B cell (primary cell): ENCODE data around the gene MGAT4B. TPM values are rescaled to one million over a fixed set of nuclear protein-coding genes. Genes with fewer than 3 reads are reported as not detected.

Source experiments
- ATAC-seq: fragments of 200-7000 bp; cut with Tn5 transposase; one replicate; pipeline ENCODE4 v1.10.0; 2021; ENCODE audit warnings: low read depth, mild to moderate bottlenecking, moderate number of reproducible peaks, moderate library complexity
- CTCF ChIA-PET: fragments of 350-600 bp; sonication (Branson Sonifier 250); formaldehyde crosslinking; loops from one replicate; lab custom pipeline; 2021; ENCODE audit warnings: antibody characterized with exemption, inconsistent platforms; lab: Charles Lee
- POLR2A ChIA-PET: fragments of 350-600 bp; sonication (Branson Sonifier 250); formaldehyde crosslinking; loops from one replicate; lab custom pipeline; 2021; ENCODE audit warnings: antibody characterized with exemption; lab: Charles Lee
- DNase-seq: peaks from one replicate; pipeline ENCODE4 v3.0.0; 2013
- H2AFZ ChIP-seq: 2 replicates; pipeline ENCODE4 v1.6.1; 2012; ENCODE audit warnings: mild to moderate bottlenecking, low read depth, low read length; ENCODE audit not compliant: insufficient read depth, poor library complexity, severe bottlenecking
- H3K27ac ChIP-seq, 2 donors: 1 replicate in 1 of 2; 2 replicates in 1 of 2; pipeline ENCODE4 v1.5.1; 2012 to 2013; ENCODE audit warnings: low read length in 2 of 2, mild to moderate bottlenecking in 2 of 2, moderate library complexity in 1 of 2
- H3K27me3 ChIP-seq, 4 experiments: fragments of 200-600 bp in 1 of 4; sonication (generic) in 1 of 4; replicated peaks in 1 of 4; 1 replicate in 2 of 4; 2 replicates in 2 of 4; pipeline versions ENCODE4 v1.6.1 to v1.7.0; 2013 to 2016; ENCODE audit warnings: low read length in 3 of 4, mild to moderate bottlenecking in 2 of 4, mixed read lengths in 1 of 4, moderate library complexity in 1 of 4; ENCODE audit not compliant: insufficient read depth in 4 of 4, control insufficient read depth in 3 of 4; ENCODE audit errors: control extremely low read depth in 1 of 4
- H3K36me3 ChIP-seq, 2 experiments: replicated peaks in 1 of 2; 1 replicate in 1 of 2; 2 replicates in 1 of 2; pipeline versions ENCODE4 v1.6.1 to v1.7.1; 2013; ENCODE audit warnings: low read length in 1 of 2; ENCODE audit not compliant: insufficient read depth in 2 of 2, control insufficient read depth in 1 of 2; ENCODE audit errors: control extremely low read depth in 1 of 2, extremely low read depth in 1 of 2
- H3K4me1 ChIP-seq, 2 donors: fragments of 200-600 bp in 1 of 2; sonication (generic) in 1 of 2; 1 replicate in 1 of 2; 2 replicates in 1 of 2; pipeline versions ENCODE4 v1.5.1 to v1.6.1; 2013 to 2017; ENCODE audit warnings: low read length in 2 of 2; ENCODE audit not compliant: control insufficient read depth in 2 of 2, insufficient read depth in 2 of 2
- H3K4me2 ChIP-seq: replicated peaks from 2 replicates; pipeline ENCODE3; 2012; ENCODE audit warnings: mild to moderate bottlenecking, low read depth, low read length; ENCODE audit not compliant: poor library complexity, severe bottlenecking
- H3K4me3 ChIP-seq, 5 experiments: fragments of 200-600 bp in 1 of 5; sonication (generic) in 1 of 5; 1 replicate in 3 of 5; 2 replicates in 2 of 5; pipeline versions ENCODE4 v1.5.1 to v1.7.0; 2011 to 2016; ENCODE audit warnings: low read length in 4 of 5, mild to moderate bottlenecking in 4 of 5, low read depth in 2 of 5, control low read depth in 1 of 5, moderate library complexity in 1 of 5; ENCODE audit not compliant: insufficient read depth in 1 of 5; ENCODE audit errors: control extremely low read depth in 1 of 5, extremely low read depth in 1 of 5
- H3K79me2 ChIP-seq: fragments of 200-600 bp; sonication (generic); one replicate; pipeline ENCODE4 v1.6.0; 2016; ENCODE audit warnings: low read length; ENCODE audit not compliant: control insufficient read depth, insufficient read depth
- H3K9ac ChIP-seq: fragments of 200-600 bp; sonication (generic); 2 replicates; pipeline ENCODE4 v1.6.1; 2017; ENCODE audit warnings: mild to moderate bottlenecking, low read length, moderate library complexity
- H3K9me3 ChIP-seq, 3 donors: one replicate each; pipeline versions ENCODE4 v1.6.1 to v1.7.1; 2013; ENCODE audit warnings: low read length in 2 of 3; ENCODE audit not compliant: control insufficient read depth in 2 of 3, insufficient read depth in 1 of 3; ENCODE audit errors: control extremely low read depth in 1 of 3
- H4K20me1 ChIP-seq: 2 replicates; pipeline ENCODE4 v1.6.0; 2012; ENCODE audit warnings: mild to moderate bottlenecking, low read length; ENCODE audit not compliant: insufficient read depth, control insufficient read depth, poor library complexity, severe bottlenecking
- H3K27ac Mint-ChIP-seq: one replicate; pipeline ENCODE4 v1.8.0; 2021; ENCODE audit warnings: mixed read lengths
- H3K27me3 Mint-ChIP-seq: one replicate; pipeline ENCODE4 v1.8.0; 2021; ENCODE audit warnings: mixed read lengths
- H3K4me1 Mint-ChIP-seq: one replicate; pipeline ENCODE4 v1.8.0; 2021; ENCODE audit warnings: mixed read lengths
- H3K4me3 Mint-ChIP-seq: one replicate; pipeline ENCODE4 v1.8.0; 2021; ENCODE audit warnings: mixed read lengths
- H3K9me3 Mint-ChIP-seq: one replicate; pipeline ENCODE4 v1.8.0; 2022; ENCODE audit warnings: mixed read lengths; ENCODE audit not compliant: insufficient read depth
- EZH2 ChIP-seq: IDR thresholded peaks from 2 replicates; pipeline ENCODE4 v1.6.1; 2012; ENCODE audit warnings: borderline replicate concordance, low read depth, mild to moderate bottlenecking, moderate library complexity, low read length; ENCODE audit not compliant: insufficient read depth, poor library complexity, severe bottlenecking
- WGBS: methylation state at CpG from one replicate; pipeline ENCODE4 v1.1.5; 2013; ENCODE audit warnings: missing lambda C conversion rate; ENCODE audit not compliant: insufficient coverage; 5-methylcytosine and 5-hydroxymethylcytosine counted together
- intact Hi-C: fragments of 100-400 bp; cut with micrococcal nuclease; formaldehyde crosslinking; loops from one replicate; pipeline ENCODE4 v1.10.0; 2022
- polyA minus RNA-seq: library from RNA; depleted of rRNA, polyadenylated mRNA; stranded (reverse); fragments of >200 nt; gene quantifications from 2 replicates; pipeline ENCODE4 v1.2.3, GENCODE V29; 2012
- polyA plus RNA-seq: library from polyadenylated mRNA; depleted of rRNA; stranded (reverse); fragments of >200 nt; gene quantifications from 2 replicates; pipeline ENCODE4 v1.2.3, GENCODE V29; 2012
- total RNA-seq, 2 donors: library from RNA; stranded (reverse); fragments of 120-200 nt in 1 of 2; gene quantifications; 1 replicate in 1 of 2; 2 replicates in 1 of 2; pipeline versions ENCODE4 v1.2.3 to v1.2.4, GENCODE V29; 2013 to 2022
- TF ChIP-seq, protein P1 (sequence below): fragments of 200-600 bp; IDR thresholded peaks from one replicate; pipeline ENCODE4 v1.8.0; 2022; ENCODE audit warnings: antibody characterized with exemption, mild to moderate bottlenecking

The MGAT4B gene
- total RNA-seq (139 and 165 TPM in 2 replicates), polyA plus RNA-seq (105 and 118 TPM in 2 replicates), polyA minus RNA-seq (75.5 and 96.3 TPM in 2 replicates)
- 37.3 TPM for total RNA-seq (2013)

DNA sequence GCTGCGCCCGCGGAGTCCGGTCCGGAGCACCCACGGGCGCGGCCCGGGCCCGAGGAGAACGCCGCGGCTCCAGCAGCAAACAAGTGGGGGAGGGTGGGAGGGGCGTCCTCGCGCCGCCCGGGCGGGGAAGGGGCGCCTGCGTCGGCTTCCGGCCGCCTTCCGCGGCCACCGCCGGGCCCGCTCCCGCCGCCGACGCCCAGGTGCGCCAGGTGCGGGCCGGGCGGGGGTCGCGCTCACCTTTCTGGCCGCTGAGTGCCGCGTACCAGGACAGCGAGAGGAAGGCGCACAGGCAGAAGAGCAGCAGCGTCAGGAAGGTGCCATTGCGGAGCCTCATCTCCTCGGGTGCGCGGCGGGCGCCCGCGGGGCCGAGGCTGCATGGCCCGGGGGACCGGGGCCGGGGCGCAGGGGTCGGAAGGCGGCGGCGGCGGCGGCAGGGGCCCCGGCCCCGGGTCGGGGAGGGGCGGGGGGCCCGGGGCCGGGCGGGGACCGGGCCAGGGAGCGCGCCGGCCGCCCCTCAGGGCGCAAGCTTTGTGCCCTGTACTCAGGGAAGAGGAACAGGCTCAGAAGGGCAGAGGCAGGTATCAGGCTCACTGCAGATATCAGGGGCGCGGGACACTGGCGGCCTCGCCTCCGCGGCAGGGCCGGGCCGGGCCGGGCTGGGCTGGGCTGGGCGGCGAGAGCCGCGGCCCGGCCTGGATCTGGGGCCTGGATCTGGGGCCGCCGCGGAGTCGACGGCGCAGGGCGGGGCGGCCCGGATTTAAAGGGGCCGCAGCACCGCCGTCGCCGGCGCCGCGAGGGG lies at the start of gene MGAT4B:
Gene MGAT4B (minus strand): TSS at position 617 of the 799 bp plus-strand sequence. CDS start 283 bp downstream, at position 334.
- H3K4me1 Mint-ChIP-seq: peaks cover 34% of the 10 kb centered on the region
- Histone ChIP-seq H3K4me1 (peaks cover 28 to 36% of the 10 kb centered on the region in 2 donors), H4K20me1 (peaks cover 42% of the 10 kb centered on the region), H3K4me3 (peak within 1 kb of the TSS; percentile 7 to 72 (median 67)), H3K9ac (peak within 1 kb of the TSS; percentile 72), H3K4me2 (peak within 1 kb of the TSS; percentile 94), H3K27ac (peak within 1 kb of the TSS; percentile 55 to 62), H3K9me3 (peaks cover 0 to 7% (median 0%) of the 10 kb centered on the region in 3 donors), H2AFZ (peak within 1 kb of the TSS; percentile 87), H3K27me3 (no peaks in the 10 kb centered on the region), H3K36me3 (no peaks in the 10 kb centered on the region), H3K79me2 (peaks cover 30% of the 10 kb centered on the region)
- DNase-seq: peak; percentile 83
- TF ChIP-seq, protein P1, sequence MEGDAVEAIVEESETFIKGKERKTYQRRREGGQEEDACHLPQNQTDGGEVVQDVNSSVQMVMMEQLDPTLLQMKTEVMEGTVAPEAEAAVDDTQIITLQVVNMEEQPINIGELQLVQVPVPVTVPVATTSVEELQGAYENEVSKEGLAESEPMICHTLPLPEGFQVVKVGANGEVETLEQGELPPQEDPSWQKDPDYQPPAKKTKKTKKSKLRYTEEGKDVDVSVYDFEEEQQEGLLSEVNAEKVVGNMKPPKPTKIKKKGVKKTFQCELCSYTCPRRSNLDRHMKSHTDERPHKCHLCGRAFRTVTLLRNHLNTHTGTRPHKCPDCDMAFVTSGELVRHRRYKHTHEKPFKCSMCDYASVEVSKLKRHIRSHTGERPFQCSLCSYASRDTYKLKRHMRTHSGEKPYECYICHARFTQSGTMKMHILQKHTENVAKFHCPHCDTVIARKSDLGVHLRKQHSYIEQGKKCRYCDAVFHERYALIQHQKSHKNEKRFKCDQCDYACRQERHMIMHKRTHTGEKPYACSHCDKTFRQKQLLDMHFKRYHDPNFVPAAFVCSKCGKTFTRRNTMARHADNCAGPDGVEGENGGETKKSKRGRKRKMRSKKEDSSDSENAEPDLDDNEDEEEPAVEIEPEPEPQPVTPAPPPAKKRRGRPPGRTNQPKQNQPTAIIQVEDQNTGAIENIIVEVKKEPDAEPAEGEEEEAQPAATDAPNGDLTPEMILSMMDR: no peak
- TF ChIP-seq EZH2: no peak
- WGBS: under 1% methylated on average over 104 of the region's 108 CpGs
- ATAC-seq: peak; percentile 80
- POLR2A ChIA-PET: interaction anchor here (0.7 to 4.3 kb wide), 7 partner anchors 11 to 183 kb away, joined by 3 to 44 read pairs (median 3); partner anchors contain the start of genes HNRNPH1, LTC4S, MRNIP and SQSTM1
- H3K27ac Mint-ChIP-seq: peak within 1 kb of the TSS; percentile 73
- H3K27me3 Mint-ChIP-seq: no peaks in the 10 kb centered on the region
- CTCF ChIA-PET: interaction anchor here (1.1 to 1.3 kb wide), 3 partner anchors 13 to 102 kb away, joined by 3 read pairs; partner anchors contain the start of gene TBC1D9B
- H3K4me3 Mint-ChIP-seq: peak within 1 kb of the TSS; percentile 71
- intact Hi-C loops: loop anchor here (1.0 kb wide), 2 partner anchors 13 to 52 kb away; partner anchors contain the start of gene MRNIP
- H3K9me3 Mint-ChIP-seq: no peaks in the 10 kb centered on the region
